ENCODE results near the gene MICALL2. TPM values are rescaled to one million over a fixed set of nuclear protein-coding genes. Genes with fewer than 3 reads are reported as not detected.

Gene MICALL2
- total RNA-seq, 1 experiment from 2014 or later: not detected

DNA sequence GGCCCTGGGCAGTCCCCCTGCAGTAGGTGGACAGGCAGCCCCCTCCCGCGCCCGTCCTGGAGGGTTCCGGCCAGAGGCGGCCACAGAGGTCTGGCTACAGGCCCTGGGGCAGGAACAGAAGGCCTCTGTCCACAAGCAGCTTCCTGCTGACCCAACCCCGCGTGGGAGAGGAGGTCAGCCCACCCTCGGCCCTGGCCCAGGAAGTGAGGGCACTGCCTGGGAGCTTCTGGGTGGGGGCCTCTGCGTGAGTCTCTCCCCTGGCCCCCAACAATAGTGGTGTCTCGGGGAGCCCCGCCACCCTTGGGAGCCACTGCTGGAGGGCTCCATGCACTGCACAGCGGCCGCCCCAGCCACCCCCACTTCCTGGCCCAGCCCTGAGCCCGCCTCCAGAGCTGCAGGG lies 4.7 kb downstream of the MICALL2 start:
- no peaks in the 10 kb centered on the region for H3K79me2 ChIP-seq (ENCODE audit: low read length)
- no peak overlapping the region for H3K9ac ChIP-seq (ENCODE audit: low read length)
- H4K20me1 ChIP-seq (ENCODE audit: insufficient read depth, low read depth, low read length): no peaks in the 10 kb centered on the region
- H2AFZ ChIP-seq (ENCODE audit: low read length): no peak overlapping the region
- no peaks in the 10 kb centered on the region for H3K36me3 ChIP-seq (ENCODE audit: insufficient read depth, low read length)
- H3K4me3 ChIP-seq (ENCODE audit: low read length): no peak overlapping the region
- H3K27me3 ChIP-seq (ENCODE audit: low read length): no peaks in the 10 kb centered on the region
- H3K9me2 ChIP-seq (replicated peaks; ENCODE audit: insufficient read depth, low read length): no peaks in the 10 kb centered on the region
- no peak overlapping the region for H3K27ac ChIP-seq (ENCODE audit: low read length)
- no peaks in the 10 kb centered on the region for H3K4me1 ChIP-seq (ENCODE audit: low read length)
- H3K9me3 ChIP-seq (ENCODE audit: low read length): no peaks in the 10 kb centered on the region
- no peak for DNase-seq
- H3K4me2 ChIP-seq (ENCODE audit: low read depth, low read length, poor library complexity, severe bottlenecking): no peak overlapping the region

DNA sequence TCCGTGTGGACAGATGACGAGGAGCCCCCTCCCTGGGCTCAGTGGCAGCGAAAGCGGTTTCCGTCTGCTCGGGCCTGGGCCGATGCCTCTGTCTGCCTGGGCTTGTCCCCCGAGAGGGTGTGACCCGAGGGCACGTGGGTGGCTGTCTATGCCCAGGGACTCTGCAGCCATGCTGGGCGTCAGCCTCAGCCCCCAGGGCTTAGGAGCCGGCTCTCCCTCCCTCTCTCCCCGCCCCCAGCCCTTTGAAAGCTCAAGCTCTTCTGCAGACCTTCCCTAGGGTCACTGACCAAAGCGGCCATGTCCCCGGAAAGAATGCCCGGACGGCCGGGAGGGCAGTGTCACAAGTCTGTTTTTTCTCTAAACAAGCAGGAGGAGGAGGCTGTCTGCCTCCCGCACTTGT lies 7.1 kb downstream of the MICALL2 start:
- no peaks in the 10 kb centered on the region for H3K79me2 ChIP-seq (ENCODE audit: low read length)
- H3K4me2 ChIP-seq (ENCODE audit: low read depth, low read length, poor library complexity, severe bottlenecking): no peak overlapping the region
- no peaks in the 10 kb centered on the region for H3K9me2 ChIP-seq (replicated peaks; ENCODE audit: insufficient read depth, low read length)
- H3K9me3 ChIP-seq (ENCODE audit: low read length): no peaks in the 10 kb centered on the region
- no peaks in the 10 kb centered on the region for H3K27me3 ChIP-seq (ENCODE audit: low read length)
- DNase-seq: no peak
- H2AFZ ChIP-seq (ENCODE audit: low read length): no peak overlapping the region
- H3K4me3 ChIP-seq (ENCODE audit: low read length): no peak overlapping the region
- H4K20me1 ChIP-seq (ENCODE audit: insufficient read depth, low read depth, low read length): no peaks in the 10 kb centered on the region
- no peaks in the 10 kb centered on the region for H3K4me1 ChIP-seq (ENCODE audit: low read length)
- no peak overlapping the region for H3K27ac ChIP-seq (ENCODE audit: low read length)
- no peak overlapping the region for H3K9ac ChIP-seq (ENCODE audit: low read length)
- H3K36me3 ChIP-seq (ENCODE audit: insufficient read depth, low read length): no peaks in the 10 kb centered on the region

DNA sequence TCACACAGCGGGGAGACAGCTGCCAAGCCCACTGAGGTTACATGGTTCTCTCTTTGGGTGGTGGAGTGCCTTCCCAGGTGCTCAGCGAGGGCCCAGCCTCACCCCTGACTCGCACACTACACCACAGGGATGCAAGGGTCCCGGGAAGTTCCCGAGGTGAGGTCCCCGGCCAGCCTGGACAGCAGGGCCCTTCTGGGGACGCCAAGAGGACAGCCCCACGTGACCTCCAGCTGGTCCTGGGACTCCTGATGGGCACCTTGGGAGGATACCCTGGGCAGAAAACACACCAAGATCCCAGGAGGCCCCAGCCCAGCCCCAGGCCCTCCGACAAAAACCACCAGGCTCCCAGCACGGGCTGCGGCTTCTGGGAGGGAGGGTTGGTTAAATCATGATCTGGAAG lies 8.3 kb downstream of the MICALL2 start:
- H3K4me2 ChIP-seq (ENCODE audit: low read depth, low read length, poor library complexity, severe bottlenecking): no peak overlapping the region
- no peak for DNase-seq
- H4K20me1 ChIP-seq (ENCODE audit: insufficient read depth, low read depth, low read length): no peaks in the 10 kb centered on the region
- H3K4me1 ChIP-seq (ENCODE audit: low read length): no peaks in the 10 kb centered on the region
- no peaks in the 10 kb centered on the region for H3K79me2 ChIP-seq (ENCODE audit: low read length)
- no peaks in the 10 kb centered on the region for H3K36me3 ChIP-seq (ENCODE audit: insufficient read depth, low read length)
- H2AFZ ChIP-seq (ENCODE audit: low read length): no peak overlapping the region
- no peaks in the 10 kb centered on the region for H3K9me3 ChIP-seq (ENCODE audit: low read length)
- no peaks in the 10 kb centered on the region for H3K27me3 ChIP-seq (ENCODE audit: low read length)
- no peaks in the 10 kb centered on the region for H3K9me2 ChIP-seq (replicated peaks; ENCODE audit: insufficient read depth, low read length)
- no peak overlapping the region for H3K27ac ChIP-seq (ENCODE audit: low read length)
- no peak overlapping the region for H3K9ac ChIP-seq (ENCODE audit: low read length)
- H3K4me3 ChIP-seq (ENCODE audit: low read length): no peak overlapping the region

DNA sequence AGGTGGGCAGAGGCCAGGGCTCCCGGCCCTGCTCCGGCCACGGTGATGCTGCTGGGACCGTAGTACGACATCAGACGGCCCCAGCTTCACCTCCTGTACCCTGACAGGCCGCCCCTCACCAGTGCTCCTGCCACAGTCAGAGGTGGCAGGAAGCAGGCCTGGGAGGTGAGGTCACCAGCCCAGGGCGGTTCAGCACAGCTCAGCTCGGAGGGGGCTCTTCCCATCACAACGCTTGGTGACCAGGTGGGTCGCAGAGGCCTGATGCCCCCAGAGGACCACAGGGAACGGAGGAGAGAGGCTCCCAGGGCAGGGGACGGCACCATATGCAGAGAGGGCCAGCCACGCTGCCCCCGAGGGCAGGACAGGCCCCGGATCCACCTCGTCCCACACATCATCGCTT lies 8.8 kb downstream of the MICALL2 start:
- no peaks in the 10 kb centered on the region for H3K79me2 ChIP-seq (ENCODE audit: low read length)
- H3K27ac ChIP-seq (ENCODE audit: low read length): no peak overlapping the region
- H3K4me3 ChIP-seq (ENCODE audit: low read length): no peak overlapping the region
- no peaks in the 10 kb centered on the region for H3K4me1 ChIP-seq (ENCODE audit: low read length)
- no peak for DNase-seq
- no peak overlapping the region for H2AFZ ChIP-seq (ENCODE audit: low read length)
- H3K4me2 ChIP-seq (ENCODE audit: low read depth, low read length, poor library complexity, severe bottlenecking): no peak overlapping the region
- H3K36me3 ChIP-seq (ENCODE audit: insufficient read depth, low read length): no peaks in the 10 kb centered on the region
- no peaks in the 10 kb centered on the region for H3K27me3 ChIP-seq (ENCODE audit: low read length)
- no peaks in the 10 kb centered on the region for H4K20me1 ChIP-seq (ENCODE audit: insufficient read depth, low read depth, low read length)
- no peaks in the 10 kb centered on the region for H3K9me3 ChIP-seq (ENCODE audit: low read length)
- no peaks in the 10 kb centered on the region for H3K9me2 ChIP-seq (replicated peaks; ENCODE audit: insufficient read depth, low read length)
- no peak overlapping the region for H3K9ac ChIP-seq (ENCODE audit: low read length)

DNA sequence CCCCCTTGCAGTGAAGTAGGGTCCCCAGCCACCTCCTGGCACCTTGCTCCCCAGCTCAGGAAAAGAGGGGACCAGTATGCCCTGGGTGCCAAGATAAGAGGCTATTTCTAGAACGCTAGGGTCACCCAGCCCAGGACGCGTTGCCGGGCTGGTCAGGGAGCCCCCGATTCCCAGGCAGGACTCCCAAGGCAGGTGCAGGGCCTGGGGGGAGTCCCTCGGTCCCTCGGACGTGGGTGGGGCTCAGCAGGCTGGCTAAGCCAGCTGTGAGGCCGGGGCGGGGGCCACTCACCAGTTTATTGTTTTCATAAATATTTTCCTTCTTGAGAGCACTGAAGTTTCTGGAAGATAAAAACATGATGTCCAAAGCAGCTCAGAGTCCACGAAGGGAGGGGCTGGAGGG lies 9.3 kb downstream of the MICALL2 start:
- H3K4me3 ChIP-seq (ENCODE audit: low read length): no peak overlapping the region
- H3K9me2 ChIP-seq (replicated peaks; ENCODE audit: insufficient read depth, low read length): no peaks in the 10 kb centered on the region
- H3K27ac ChIP-seq (ENCODE audit: low read length): no peak overlapping the region
- H3K4me1 ChIP-seq (ENCODE audit: low read length): no peaks in the 10 kb centered on the region
- H3K4me2 ChIP-seq (ENCODE audit: low read depth, low read length, poor library complexity, severe bottlenecking): no peak overlapping the region
- H4K20me1 ChIP-seq (ENCODE audit: insufficient read depth, low read depth, low read length): no peaks in the 10 kb centered on the region
- no peaks in the 10 kb centered on the region for H3K36me3 ChIP-seq (ENCODE audit: insufficient read depth, low read length)
- no peaks in the 10 kb centered on the region for H3K9me3 ChIP-seq (ENCODE audit: low read length)
- H3K79me2 ChIP-seq (ENCODE audit: low read length): no peaks in the 10 kb centered on the region
- H3K27me3 ChIP-seq (ENCODE audit: low read length): no peaks in the 10 kb centered on the region
- H3K9ac ChIP-seq (ENCODE audit: low read length): no peak overlapping the region
- no peak overlapping the region for H2AFZ ChIP-seq (ENCODE audit: low read length)
- no peak for DNase-seq

DNA sequence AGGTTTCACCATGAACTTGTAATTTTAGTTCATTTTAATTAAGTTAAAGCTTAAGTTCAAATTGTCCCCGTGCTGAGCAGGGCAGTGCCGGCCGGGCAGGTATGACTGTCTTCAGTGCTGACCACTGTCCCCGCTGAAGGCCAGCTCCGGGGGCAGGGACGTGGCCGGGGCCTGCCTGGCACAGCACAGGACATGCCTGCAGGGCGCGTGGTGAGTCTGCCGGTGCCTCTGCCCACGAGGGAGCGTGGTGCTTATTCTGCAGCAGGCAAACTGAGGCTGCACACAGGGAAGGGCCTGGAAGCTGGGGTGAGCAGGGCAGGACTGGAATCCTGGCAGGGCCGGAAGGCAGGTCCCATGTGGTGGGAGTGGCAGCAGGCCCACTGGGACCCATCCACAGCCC lies 9.8 kb downstream of the MICALL2 start:
- H3K9me2 ChIP-seq (replicated peaks; ENCODE audit: insufficient read depth, low read length): no peaks in the 10 kb centered on the region
- H3K27me3 ChIP-seq (ENCODE audit: low read length): no peaks in the 10 kb centered on the region
- no peaks in the 10 kb centered on the region for H3K79me2 ChIP-seq (ENCODE audit: low read length)
- H3K4me2 ChIP-seq (ENCODE audit: low read depth, low read length, poor library complexity, severe bottlenecking): no peak overlapping the region
- H3K27ac ChIP-seq (ENCODE audit: low read length): no peak overlapping the region
- no peak overlapping the region for H3K4me3 ChIP-seq (ENCODE audit: low read length)
- DNase-seq: no peak
- no peak overlapping the region for H3K9ac ChIP-seq (ENCODE audit: low read length)
- H2AFZ ChIP-seq (ENCODE audit: low read length): no peak overlapping the region
- H3K4me1 ChIP-seq (ENCODE audit: low read length): no peaks in the 10 kb centered on the region
- H4K20me1 ChIP-seq (ENCODE audit: insufficient read depth, low read depth, low read length): no peaks in the 10 kb centered on the region
- no peaks in the 10 kb centered on the region for H3K36me3 ChIP-seq (ENCODE audit: insufficient read depth, low read length)
- no peaks in the 10 kb centered on the region for H3K9me3 ChIP-seq (ENCODE audit: low read length)

DNA sequence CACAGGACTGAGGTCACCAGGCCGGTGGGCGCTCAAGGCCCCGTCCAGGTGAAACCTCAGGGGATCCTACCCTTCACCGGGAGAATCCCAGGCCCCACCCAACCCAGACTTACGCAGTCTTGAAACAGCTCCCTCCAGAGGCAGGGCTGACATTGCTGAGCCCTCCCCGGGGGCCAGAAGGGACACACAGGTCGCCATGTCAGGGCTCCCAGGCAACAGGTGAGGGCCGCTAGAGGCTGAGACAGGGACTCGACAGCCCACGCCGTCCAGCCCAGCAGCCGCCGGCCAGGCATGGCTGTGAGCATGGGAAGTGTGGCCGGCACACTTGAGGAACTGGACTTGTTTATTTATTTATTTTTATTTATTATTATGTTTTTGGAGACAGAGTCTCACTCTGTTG lies 10.3 kb downstream of the MICALL2 start:
- Histone ChIP-seq H3K9me2 (replicated peaks; ENCODE audit: insufficient read depth, low read length) (no peaks in the 10 kb centered on the region), H3K79me2 (ENCODE audit: low read length) (no peaks in the 10 kb centered on the region), H3K9ac (ENCODE audit: low read length) (no peak overlapping the region), H4K20me1 (ENCODE audit: insufficient read depth, low read depth, low read length) (no peaks in the 10 kb centered on the region), H3K27me3 (ENCODE audit: low read length) (no peaks in the 10 kb centered on the region), H2AFZ (ENCODE audit: low read length) (no peak overlapping the region), H3K4me2 (ENCODE audit: low read depth, low read length, poor library complexity, severe bottlenecking) (no peak overlapping the region), H3K9me3 (ENCODE audit: low read length) (no peaks in the 10 kb centered on the region), H3K27ac (ENCODE audit: low read length) (no peak overlapping the region), H3K36me3 (ENCODE audit: insufficient read depth, low read length) (no peaks in the 10 kb centered on the region), H3K4me1 (ENCODE audit: low read length) (no peaks in the 10 kb centered on the region), H3K4me3 (ENCODE audit: low read length) (no peak overlapping the region)
- DNase-seq: no peak

DNA sequence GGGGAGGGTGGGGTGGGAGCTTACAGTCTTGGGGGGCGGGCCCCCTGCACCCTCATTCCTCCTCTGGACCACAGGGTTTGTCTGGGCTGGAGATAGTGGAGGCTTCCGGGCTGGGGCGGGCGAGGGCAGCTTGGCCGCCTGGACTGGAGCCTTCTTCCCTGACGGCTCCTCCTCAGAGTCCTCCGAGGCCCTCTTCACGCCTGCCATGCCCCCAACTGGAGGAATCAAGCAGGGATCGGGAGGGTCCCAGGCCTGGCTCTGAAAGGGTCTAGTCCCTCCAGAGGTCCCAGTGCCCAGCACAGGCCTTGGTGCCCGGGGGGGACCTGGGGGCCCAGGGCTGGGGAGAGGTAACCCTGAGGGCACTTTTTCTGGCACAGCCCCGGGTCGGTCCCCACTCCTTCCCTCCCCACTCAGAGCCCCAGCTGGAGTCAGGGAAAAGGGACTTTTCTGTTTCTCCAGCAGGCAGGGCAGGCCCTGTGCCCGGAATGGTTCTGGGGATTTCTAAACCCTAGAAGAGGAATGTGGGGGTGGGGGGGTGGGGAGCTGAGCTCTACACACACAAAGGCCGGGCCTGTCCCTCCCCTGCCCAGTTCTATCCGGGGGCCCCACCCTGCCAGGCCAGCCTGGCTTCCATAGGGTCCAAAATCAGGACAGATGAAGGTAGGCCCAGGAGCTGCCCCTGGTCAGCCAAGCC lies 11.6 kb downstream of the MICALL2 start:
- no peak overlapping the region for H2AFZ ChIP-seq (ENCODE audit: low read length)
- H3K36me3 ChIP-seq (ENCODE audit: insufficient read depth, low read length): no peaks in the 10 kb centered on the region
- H3K4me3 ChIP-seq (ENCODE audit: low read length): no peak overlapping the region
- no peak overlapping the region for H3K27ac ChIP-seq (ENCODE audit: low read length)
- no peak for DNase-seq
- no peaks in the 10 kb centered on the region for H4K20me1 ChIP-seq (ENCODE audit: insufficient read depth, low read depth, low read length)
- no peaks in the 10 kb centered on the region for H3K9me3 ChIP-seq (ENCODE audit: low read length)
- H3K27me3 ChIP-seq (ENCODE audit: low read length): no peaks in the 10 kb centered on the region
- H3K4me2 ChIP-seq (ENCODE audit: low read depth, low read length, poor library complexity, severe bottlenecking): no peak overlapping the region
- H3K9me2 ChIP-seq (replicated peaks; ENCODE audit: insufficient read depth, low read length): no peaks in the 10 kb centered on the region
- no peak overlapping the region for H3K9ac ChIP-seq (ENCODE audit: low read length)
- no peaks in the 10 kb centered on the region for H3K4me1 ChIP-seq (ENCODE audit: low read length)
- H3K79me2 ChIP-seq (ENCODE audit: low read length): no peaks in the 10 kb centered on the region

DNA sequence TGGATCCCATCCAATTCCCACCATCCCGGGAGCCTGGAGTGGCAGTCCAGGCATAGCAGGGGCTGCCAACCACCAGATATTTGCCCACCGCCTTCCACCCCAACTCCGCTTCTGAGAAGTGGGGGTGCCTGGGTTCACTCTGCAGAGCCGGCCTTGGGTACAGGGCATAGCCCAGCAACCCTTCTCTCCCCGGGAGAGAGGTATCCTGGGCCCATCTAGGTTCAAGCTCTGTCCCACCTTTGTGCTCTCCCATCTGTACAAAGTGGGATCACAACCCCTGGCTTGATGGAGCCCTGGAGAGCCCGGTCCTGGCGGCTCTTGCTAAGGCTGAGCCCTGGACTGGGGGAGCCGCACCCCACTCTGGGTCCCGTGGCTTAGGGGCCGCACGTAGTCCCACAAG lies 12.2 kb downstream of the MICALL2 start:
- no peaks in the 10 kb centered on the region for H3K79me2 ChIP-seq (ENCODE audit: low read length)
- no peak overlapping the region for H2AFZ ChIP-seq (ENCODE audit: low read length)
- no peak overlapping the region for H3K9ac ChIP-seq (ENCODE audit: low read length)
- H3K9me3 ChIP-seq (ENCODE audit: low read length): no peaks in the 10 kb centered on the region
- H3K27me3 ChIP-seq (ENCODE audit: low read length): no peaks in the 10 kb centered on the region
- H3K4me1 ChIP-seq (ENCODE audit: low read length): no peaks in the 10 kb centered on the region
- no peak for DNase-seq
- no peak overlapping the region for H3K27ac ChIP-seq (ENCODE audit: low read length)
- H3K4me2 ChIP-seq (ENCODE audit: low read depth, low read length, poor library complexity, severe bottlenecking): no peak overlapping the region
- H3K36me3 ChIP-seq (ENCODE audit: insufficient read depth, low read length): no peaks in the 10 kb centered on the region
- no peak overlapping the region for H3K4me3 ChIP-seq (ENCODE audit: low read length)
- no peaks in the 10 kb centered on the region for H4K20me1 ChIP-seq (ENCODE audit: insufficient read depth, low read depth, low read length)
- H3K9me2 ChIP-seq (replicated peaks; ENCODE audit: insufficient read depth, low read length): no peaks in the 10 kb centered on the region

Measured in Karpas-422 (cell line).